Skeletal muscle tissue (tissue), 4 donors: ENCODE results near the gene COL9A3. TPM values are rescaled to one million over a fixed set of nuclear protein-coding genes. Genes with fewer than 3 reads are reported as not detected.

Source experiments
- H3K27ac ChIP-seq: one replicate; pipeline ENCODE4 v1.7.0; 2013; ENCODE audit warnings: mild to moderate bottlenecking, low read depth, low read length, inconsistent platforms
- H3K27me3 ChIP-seq, 3 donors: one replicate each; pipeline ENCODE4 v1.7.0; 2013; ENCODE audit warnings: low read length in 3 of 3; ENCODE audit not compliant: control insufficient read depth in 3 of 3, insufficient read depth in 3 of 3
- H3K36me3 ChIP-seq, 3 donors: one replicate each; pipeline ENCODE4 v1.7.0; 2013; ENCODE audit warnings: low read length in 3 of 3; ENCODE audit not compliant: control insufficient read depth in 3 of 3, insufficient read depth in 3 of 3
- H3K4me1 ChIP-seq, 3 donors: one replicate each; pipeline ENCODE4 v1.7.0; 2013; ENCODE audit warnings: low read length in 3 of 3, mild to moderate bottlenecking in 3 of 3; ENCODE audit not compliant: control insufficient read depth in 3 of 3, insufficient read depth in 3 of 3
- H3K4me3 ChIP-seq, 3 donors: one replicate each; pipeline ENCODE4 v1.7.0; 2013; ENCODE audit warnings: low read length in 3 of 3
- H3K9ac ChIP-seq, 3 donors: one replicate each; pipeline ENCODE4 v1.7.0; 2013; ENCODE audit warnings: low read length in 3 of 3, mild to moderate bottlenecking in 3 of 3, moderate library complexity in 2 of 3, low read depth in 1 of 3
- H3K9me3 ChIP-seq, 3 donors: one replicate each; pipeline ENCODE4 v1.7.0; 2013; ENCODE audit warnings: low read length in 3 of 3; ENCODE audit not compliant: control insufficient read depth in 3 of 3
- total RNA-seq: library from RNA; depleted of rRNA; stranded (reverse); fragments of >200 nt; gene quantifications from one replicate; pipeline ENCODE4 v1.2.3, GENCODE V29; 2014
- donor health status: Osteomylitis.

Gene COL9A3
- total RNA-seq, 1 donor from 2014 or later: 8.9 TPM

DNA sequence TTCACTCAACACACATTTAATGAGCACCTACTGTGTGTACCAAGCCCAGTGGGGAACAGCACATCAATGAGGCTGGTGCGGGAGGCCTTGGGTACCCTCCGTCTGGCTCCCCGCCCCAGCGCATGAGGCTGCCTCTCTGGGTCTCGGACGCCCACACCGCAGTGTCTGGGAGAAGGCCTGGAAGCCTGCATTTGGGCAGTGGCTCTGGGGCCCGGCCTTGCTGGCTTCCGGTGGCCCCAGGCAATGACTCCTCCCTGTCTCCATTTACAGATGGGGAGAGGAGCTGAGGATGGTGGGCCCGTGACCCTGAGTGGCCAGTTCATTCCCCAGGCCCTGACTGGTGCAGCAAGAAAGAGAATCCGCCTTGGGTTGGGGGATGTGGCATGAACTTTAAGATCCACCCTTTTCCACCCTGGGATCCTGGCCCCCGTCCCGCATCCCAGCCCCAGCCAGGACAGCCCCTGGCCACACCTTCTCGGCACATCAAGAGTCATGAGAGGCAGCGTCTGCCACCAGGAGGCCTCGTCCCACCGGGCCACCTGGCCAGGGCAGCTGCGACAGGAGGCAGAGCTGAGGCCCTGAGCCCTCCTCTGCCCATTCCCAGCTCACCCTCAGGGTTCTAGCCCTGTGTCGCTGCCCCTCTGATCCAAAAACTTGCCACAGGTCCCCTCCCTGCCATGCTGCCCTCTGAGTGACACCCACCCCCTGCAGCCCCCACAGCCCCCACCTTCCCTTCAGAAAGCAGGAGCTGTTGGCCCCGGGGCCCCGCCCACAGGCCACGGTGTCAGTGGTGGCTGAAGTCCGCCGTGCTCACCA, 38.0 kb upstream of the COL9A3 start:
- Histone ChIP-seq H3K27me3 (peaks cover 0 to 46% (median 33%) of the 10 kb centered on the region in 3 donors), H3K36me3 (no peaks in the 10 kb centered on the region), H3K4me1 (peaks cover 9 to 23% (median 14%) of the 10 kb centered on the region in 3 donors), H3K9ac (no peak overlapping the region), H3K4me3 (no peak overlapping the region), H3K27ac (no peak overlapping the region), H3K9me3 (no peaks in the 10 kb centered on the region)

DNA sequence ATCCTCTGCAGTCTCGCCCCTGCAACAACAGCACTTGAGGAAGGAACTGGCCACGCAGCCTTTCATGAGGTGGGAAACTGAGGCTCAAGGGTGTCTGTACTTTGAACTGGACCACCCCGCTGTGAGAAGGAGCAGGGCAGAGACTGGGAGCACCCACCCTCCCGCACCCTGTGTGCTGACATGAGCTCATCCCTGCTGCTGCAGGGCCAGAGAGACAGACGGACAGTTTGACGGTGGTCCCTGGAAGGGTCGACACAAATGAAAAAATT, 37.5 kb upstream of the COL9A3 start:
- peaks cover 0 to 45% (median 32%) of the 10 kb centered on the region in 3 donors for H3K27me3 ChIP-seq

DNA sequence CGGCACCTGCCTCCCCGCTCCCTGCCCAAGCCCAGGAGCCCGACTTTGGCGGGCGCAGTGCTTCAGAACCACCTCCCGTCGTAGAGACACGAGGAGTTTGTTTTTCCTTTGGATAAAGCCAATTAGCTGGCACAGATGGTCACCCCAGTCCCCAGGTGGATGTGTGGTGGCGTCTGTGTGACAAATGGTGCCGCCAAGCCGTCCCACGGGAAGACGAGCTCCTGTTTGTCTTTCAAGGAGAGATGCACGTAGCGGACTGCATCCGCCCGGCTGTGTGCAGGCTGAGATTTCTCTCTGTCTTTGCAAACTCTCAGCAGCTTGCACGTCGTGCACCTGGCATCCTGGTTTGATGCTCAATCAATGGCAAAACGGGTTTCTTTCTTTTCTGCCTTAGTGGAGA, 36.6 kb upstream of the COL9A3 start:
- Histone ChIP-seq H3K27ac (no peak overlapping the region), H3K4me1 (peaks cover 9 to 23% (median 14%) of the 10 kb centered on the region in 3 donors), H3K9me3 (no peaks in the 10 kb centered on the region), H3K27me3 (peaks cover 0 to 39% (median 25%) of the 10 kb centered on the region in 3 donors), H3K9ac (no peak overlapping the region), H3K4me3 (no peak overlapping the region), H3K36me3 (no peaks in the 10 kb centered on the region)

More for the DNA sequence above, 37.5 kb upstream of the COL9A3 start:
- Histone ChIP-seq H3K4me1 (peaks cover 9 to 23% (median 14%) of the 10 kb centered on the region in 3 donors), H3K36me3 (no peaks in the 10 kb centered on the region), H3K9ac (no peak overlapping the region), H3K9me3 (no peaks in the 10 kb centered on the region), H3K27ac (no peak overlapping the region), H3K4me3 (no peak overlapping the region)

DNA sequence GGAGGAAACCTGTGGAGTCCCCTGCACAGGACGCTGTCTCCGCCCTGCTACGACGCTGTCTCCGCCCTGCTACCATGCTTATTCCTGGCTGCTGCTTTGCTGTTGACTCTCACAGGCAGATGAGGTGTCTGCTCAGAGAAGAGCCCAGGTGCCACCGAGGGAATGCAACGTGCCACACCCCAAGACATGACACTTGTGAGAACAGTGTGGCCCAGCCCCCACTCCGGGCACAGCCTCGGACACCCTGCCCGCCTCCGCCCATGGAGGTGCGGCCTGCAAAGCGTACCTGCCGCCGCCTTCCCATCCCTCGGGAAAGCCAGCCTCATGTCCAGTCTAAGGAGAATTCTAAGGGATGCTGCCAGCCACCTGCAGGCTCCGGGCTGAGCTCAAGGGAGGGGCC, 36.2 kb upstream of the COL9A3 start:
- H3K4me3 ChIP-seq: no peak overlapping the region

DNA sequence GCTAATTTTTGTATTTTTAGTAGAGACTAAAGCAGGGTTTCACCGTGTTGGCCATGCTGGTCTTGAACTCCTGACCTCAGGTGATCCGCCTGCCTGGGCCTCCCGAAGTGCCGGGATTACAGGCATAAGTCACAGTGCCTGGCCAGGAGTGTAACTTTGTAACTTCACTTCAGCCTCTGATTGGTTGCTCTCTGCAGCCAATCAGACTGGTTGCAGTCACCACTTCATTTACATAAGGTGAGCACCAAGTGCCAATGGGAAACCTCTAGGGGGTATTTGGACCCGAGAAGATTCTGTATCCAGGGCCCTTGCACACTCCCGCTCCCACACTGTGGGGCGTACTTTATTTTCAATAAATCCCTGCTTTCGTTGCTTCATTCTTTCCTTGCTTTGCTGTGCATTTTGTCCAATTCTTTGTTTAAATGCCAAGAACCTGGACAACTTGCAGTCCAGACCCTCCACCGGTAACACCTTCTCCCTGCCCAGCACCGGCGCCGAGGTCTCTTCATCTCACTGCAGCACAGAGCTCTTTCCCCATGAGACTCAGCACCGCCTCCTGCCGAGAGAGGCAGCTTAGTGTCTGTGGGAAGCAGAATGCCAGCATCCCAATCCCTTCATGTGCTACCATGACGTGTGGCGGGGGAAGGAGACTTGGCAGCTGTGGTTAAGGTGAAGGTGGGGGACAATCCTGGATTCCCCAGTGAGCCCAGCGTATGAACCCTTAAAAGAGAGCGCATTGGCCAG, 34.5 kb upstream of the COL9A3 start:
- Histone ChIP-seq H3K4me3 (no peak overlapping the region), H3K9ac (no peak overlapping the region), H3K27ac (no peak overlapping the region), H3K27me3 (peaks cover 0 to 31% (median 25%) of the 10 kb centered on the region in 3 donors), H3K4me1 (peaks cover 3 to 14% (median 4%) of the 10 kb centered on the region in 3 donors), H3K9me3 (no peaks in the 10 kb centered on the region), H3K36me3 (no peaks in the 10 kb centered on the region)

More for the DNA sequence above, 36.2 kb upstream of the COL9A3 start:
- Histone ChIP-seq H3K36me3 (no peaks in the 10 kb centered on the region), H3K4me1 (peaks cover 9 to 23% (median 14%) of the 10 kb centered on the region in 3 donors), H3K9me3 (no peaks in the 10 kb centered on the region), H3K9ac (no peak overlapping the region), H3K27ac (no peak overlapping the region), H3K27me3 (peaks cover 0 to 35% (median 21%) of the 10 kb centered on the region in 3 donors)

DNA sequence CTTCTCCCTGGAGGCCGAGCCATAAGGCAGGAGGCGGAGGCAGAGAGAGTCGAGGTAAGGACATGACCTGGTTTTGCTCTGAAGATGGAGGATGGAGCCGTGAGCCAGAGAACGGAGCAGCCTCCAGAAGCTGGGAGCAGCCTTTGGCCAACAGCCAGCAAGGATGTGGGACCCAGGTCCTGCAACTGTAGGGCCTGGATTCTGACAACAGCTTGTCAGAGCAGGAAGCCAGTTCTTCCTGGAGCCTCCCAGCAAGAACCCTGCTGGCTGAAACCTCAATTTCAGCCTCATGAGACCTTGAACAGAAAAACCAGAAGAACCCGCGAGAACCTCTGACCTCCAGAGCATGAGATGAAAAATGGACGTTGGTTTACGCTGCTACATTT, 34.0 kb upstream of the COL9A3 start:
- peaks cover 0 to 11% (median 3%) of the 10 kb centered on the region in 3 donors for H3K4me1 ChIP-seq
- H3K9ac ChIP-seq: no peak overlapping the region
- no peaks in the 10 kb centered on the region for H3K36me3 ChIP-seq
- no peak overlapping the region for H3K4me3 ChIP-seq
- no peaks in the 10 kb centered on the region for H3K9me3 ChIP-seq
- no peak overlapping the region for H3K27ac ChIP-seq
- H3K27me3 ChIP-seq: peaks cover 0 to 31% (median 25%) of the 10 kb centered on the region in 3 donors

DNA sequence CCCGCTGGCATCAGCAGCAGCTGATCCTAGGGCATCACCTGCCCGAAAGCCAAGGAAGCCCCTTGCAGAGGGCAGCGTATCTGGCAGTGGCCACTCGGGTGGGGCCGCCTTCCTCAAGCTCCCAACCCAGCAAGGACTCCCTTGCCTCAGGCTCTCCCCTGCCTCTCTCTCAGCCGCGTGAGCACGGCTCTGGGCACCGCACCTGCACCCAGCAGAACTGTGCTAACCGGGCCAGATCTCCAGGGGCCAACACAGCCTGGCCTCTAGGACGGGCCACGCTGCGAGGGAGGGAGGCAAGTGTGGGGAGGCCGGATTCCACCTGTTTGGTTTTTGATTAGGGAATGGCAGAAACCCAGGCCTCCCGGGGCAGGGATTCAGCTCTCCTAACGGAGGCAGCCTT, 32.4 kb upstream of the COL9A3 start:
- H3K36me3 ChIP-seq: no peaks in the 10 kb centered on the region
- no peak overlapping the region for H3K4me3 ChIP-seq
- H3K9ac ChIP-seq: no peak overlapping the region
- H3K27ac ChIP-seq: no peak overlapping the region
- H3K27me3 ChIP-seq: peaks cover 5 to 33% (median 22%) of the 10 kb centered on the region in 3 donors
- no peaks in the 10 kb centered on the region for H3K9me3 ChIP-seq
- peaks cover 0 to 11% (median 3%) of the 10 kb centered on the region in 3 donors for H3K4me1 ChIP-seq

DNA sequence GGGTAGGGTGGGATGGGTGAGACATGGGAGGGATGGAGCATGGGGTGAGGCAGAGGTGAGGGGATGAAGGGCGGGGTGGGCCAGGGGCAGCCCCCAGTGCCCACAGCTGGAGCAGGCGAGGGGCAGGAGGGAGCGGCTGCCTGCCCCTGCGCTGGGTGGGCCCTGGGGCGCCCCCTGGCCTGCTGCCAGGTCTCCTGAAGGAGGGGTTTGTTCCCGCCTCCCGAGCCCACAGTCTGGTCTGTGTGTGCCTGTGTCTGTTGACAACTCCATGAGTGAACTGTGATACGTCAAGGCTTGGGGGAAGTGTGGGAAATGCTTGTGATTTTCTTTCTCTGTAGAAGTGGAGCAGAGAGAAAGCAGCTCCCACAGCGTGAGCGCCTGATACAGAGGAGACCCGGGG, 31.5 kb upstream of the COL9A3 start:
- H3K27me3 ChIP-seq: peaks cover 10 to 36% (median 22%) of the 10 kb centered on the region in 3 donors
- H3K4me1 ChIP-seq: peaks cover 0 to 11% (median 3%) of the 10 kb centered on the region in 3 donors
- no peak overlapping the region for H3K4me3 ChIP-seq
- H3K9ac ChIP-seq: no peak overlapping the region
- H3K9me3 ChIP-seq: no peaks in the 10 kb centered on the region
- H3K36me3 ChIP-seq: no peaks in the 10 kb centered on the region
- H3K27ac ChIP-seq: no peak overlapping the region

DNA sequence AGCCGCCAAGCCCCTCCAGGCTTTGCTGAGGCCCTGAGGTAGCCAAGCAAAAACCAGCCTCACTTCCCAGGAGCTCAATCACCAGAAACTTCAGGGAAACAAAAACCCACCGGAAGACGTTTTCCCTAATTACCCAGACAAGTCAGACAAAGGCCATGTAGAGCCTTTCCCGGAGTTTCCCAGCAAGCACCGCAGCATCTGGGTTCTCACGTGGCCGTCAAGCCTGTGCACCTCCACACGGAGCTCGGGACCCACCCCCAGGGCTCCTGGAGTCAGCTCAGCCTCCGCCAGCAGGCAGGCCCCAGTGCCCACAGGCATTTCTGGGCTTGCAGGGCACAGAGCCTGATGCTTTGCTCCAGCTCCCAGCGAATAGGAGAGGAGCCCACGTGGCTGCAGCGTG, 30.7 kb upstream of the COL9A3 start:
- Histone ChIP-seq H3K27me3 (peaks cover 10 to 33% (median 21%) of the 10 kb centered on the region in 3 donors), H3K9me3 (no peaks in the 10 kb centered on the region), H3K4me3 (no peak overlapping the region), H3K27ac (no peak overlapping the region), H3K4me1 (peaks cover under 1 to 12% (median 3%) of the 10 kb centered on the region in 3 donors), H3K9ac (no peak overlapping the region), H3K36me3 (no peaks in the 10 kb centered on the region)

DNA sequence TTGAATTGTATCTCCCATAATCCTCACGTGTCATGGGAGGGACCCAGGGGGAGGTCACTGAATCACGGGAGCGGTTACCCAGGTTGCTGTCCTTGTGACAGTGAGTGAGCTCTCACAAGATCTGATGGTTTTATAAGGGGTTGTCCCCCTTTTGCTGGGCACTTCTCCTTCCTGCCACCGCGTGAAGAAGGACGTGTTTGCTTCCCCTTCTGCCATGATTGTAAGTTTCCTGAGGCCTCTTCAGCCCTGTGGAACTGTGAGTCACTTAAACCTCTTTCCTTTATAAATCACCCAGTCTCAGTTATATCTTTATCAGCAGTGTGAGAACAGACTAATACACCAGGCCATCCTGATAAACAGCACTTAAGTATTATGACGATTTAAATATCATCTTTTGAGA, 29.5 kb upstream of the COL9A3 start:
- Histone ChIP-seq H3K27ac (no peak overlapping the region), H3K4me3 (no peak overlapping the region), H3K36me3 (no peaks in the 10 kb centered on the region), H3K9me3 (no peaks in the 10 kb centered on the region), H3K9ac (no peak overlapping the region), H3K4me1 (peaks cover 3 to 17% (median 4%) of the 10 kb centered on the region in 3 donors), H3K27me3 (peaks cover 10 to 33% (median 21%) of the 10 kb centered on the region in 3 donors)
